Esophagus muscularis mucosa (tissue), 3 donors: ENCODE measurements around the gene PACSIN2.

ENCODE experiments used
- CTCF ChIP-seq, 3 experiments: fragments of 200-600 bp in 2 of 3; fragments of 450-650 bp in 1 of 3; sonication (generic) in 2 of 3; IDR thresholded peaks; one replicate each; pipeline ENCODE4 v1.5.1; 2017 to 2019; ENCODE audit warnings: antibody characterized with exemption in 3 of 3, mild to moderate bottlenecking in 2 of 3, moderate library complexity in 1 of 3
- POLR2A ChIP-seq: fragments of 450-650 bp; IDR thresholded peaks from one replicate; pipeline ENCODE4 v1.6.1; 2017; ENCODE audit warnings: antibody characterized with exemption, moderate library complexity, mild to moderate bottlenecking, low read depth

GRCh38 chr22:43015677-43016042, 711 bp upstream of the PACSIN2 start:
- no peak for TF ChIP-seq CTCF (IDR thresholded peaks at IDR 0.05)
- no peak for TF ChIP-seq POLR2A
